HL-60 (cell line): ENCODE measurements around the gene ROBO1.

Source experiments
- DNase-seq, 2 experiments: peaks; one replicate each; pipeline ENCODE4 v3.0.0-alpha.2; 2010 to 2020; ENCODE audit warnings: low read depth in 1 of 2, low spot score in 1 of 2
- H3K27ac ChIP-seq: fragments of 250-450 bp; sonication (Bioruptor Pico); replicated peaks from 2 replicates; pipeline ENCODE4 v1.5.1; 2020; ENCODE audit warnings: mild to moderate bottlenecking, moderate library complexity
- H3K27me3 ChIP-seq: fragments of 250-450 bp; sonication (Bioruptor Pico); 2 replicates; pipeline ENCODE4 v1.5.1; 2021; ENCODE audit warnings: mild to moderate bottlenecking, moderate library complexity; ENCODE audit not compliant: insufficient read depth, poor library complexity, severe bottlenecking
- H3K4me3 ChIP-seq: replicated peaks from 2 replicates; pipeline ENCODE4 v1.5.1; 2011; ENCODE audit warnings: mild to moderate bottlenecking, control low read depth, low read length; ENCODE audit not compliant: insufficient read depth
- GABPA ChIP-seq: IDR thresholded peaks from 2 replicates; pipeline ENCODE4 v1.6.1; 2012; ENCODE audit warnings: low read depth
- POLR2AphosphoS5 ChIP-seq: IDR thresholded peaks from 2 replicates; pipeline ENCODE4 v1.6.1; 2012; ENCODE audit warnings: low read depth
- SPI1 ChIP-seq: IDR thresholded peaks from 2 replicates; pipeline ENCODE4 v1.6.1; 2012; ENCODE audit warnings: low read depth, mild to moderate bottlenecking, borderline replicate concordance
- TF ChIP-seq, protein P1 (sequence below): IDR thresholded peaks from 2 replicates; pipeline ENCODE4 v1.6.1; 2012; ENCODE audit warnings: low read depth; ENCODE audit not compliant: insufficient replicate concordance
- TF ChIP-seq, protein P2 (sequence below): IDR thresholded peaks from one replicate; pipeline ENCODE4 v1.5.1; 2011; ENCODE audit warnings: low read length, control low read depth, inconsistent platforms; ENCODE audit not compliant: insufficient read depth

The ROBO1 gene

DNA sequence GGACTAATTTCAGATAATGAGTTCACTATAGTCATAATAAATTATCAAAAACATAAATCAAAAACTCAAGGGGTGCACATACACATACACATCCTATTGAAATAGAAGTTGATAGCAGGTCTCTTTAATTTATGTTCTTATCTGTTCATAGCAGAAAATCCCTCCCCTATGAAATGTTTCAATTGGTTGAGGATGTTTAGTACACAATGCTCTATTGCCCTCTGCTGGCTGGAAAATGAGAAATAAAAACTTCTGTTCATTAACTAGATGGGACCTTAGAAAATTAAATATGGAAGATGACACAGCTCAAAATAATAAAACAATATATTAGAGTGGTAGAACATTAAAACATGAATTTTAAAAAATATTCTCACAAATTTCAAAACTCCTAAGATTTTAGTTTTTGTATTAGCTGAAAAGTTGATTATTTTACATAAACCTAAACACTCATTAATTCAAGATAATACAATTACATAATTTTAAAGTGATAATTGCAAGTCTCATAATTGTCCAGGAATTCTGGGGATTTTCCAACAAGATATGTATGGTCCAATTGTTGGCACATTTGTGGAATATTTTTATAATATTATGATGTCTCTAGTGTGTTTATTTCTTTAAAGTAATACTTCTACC lies 735.0 kb downstream of the ROBO1 start:
- no peak for TF ChIP-seq SPI1
- TF ChIP-seq POLR2AphosphoS5, result no peak
- TF ChIP-seq, protein P1, sequence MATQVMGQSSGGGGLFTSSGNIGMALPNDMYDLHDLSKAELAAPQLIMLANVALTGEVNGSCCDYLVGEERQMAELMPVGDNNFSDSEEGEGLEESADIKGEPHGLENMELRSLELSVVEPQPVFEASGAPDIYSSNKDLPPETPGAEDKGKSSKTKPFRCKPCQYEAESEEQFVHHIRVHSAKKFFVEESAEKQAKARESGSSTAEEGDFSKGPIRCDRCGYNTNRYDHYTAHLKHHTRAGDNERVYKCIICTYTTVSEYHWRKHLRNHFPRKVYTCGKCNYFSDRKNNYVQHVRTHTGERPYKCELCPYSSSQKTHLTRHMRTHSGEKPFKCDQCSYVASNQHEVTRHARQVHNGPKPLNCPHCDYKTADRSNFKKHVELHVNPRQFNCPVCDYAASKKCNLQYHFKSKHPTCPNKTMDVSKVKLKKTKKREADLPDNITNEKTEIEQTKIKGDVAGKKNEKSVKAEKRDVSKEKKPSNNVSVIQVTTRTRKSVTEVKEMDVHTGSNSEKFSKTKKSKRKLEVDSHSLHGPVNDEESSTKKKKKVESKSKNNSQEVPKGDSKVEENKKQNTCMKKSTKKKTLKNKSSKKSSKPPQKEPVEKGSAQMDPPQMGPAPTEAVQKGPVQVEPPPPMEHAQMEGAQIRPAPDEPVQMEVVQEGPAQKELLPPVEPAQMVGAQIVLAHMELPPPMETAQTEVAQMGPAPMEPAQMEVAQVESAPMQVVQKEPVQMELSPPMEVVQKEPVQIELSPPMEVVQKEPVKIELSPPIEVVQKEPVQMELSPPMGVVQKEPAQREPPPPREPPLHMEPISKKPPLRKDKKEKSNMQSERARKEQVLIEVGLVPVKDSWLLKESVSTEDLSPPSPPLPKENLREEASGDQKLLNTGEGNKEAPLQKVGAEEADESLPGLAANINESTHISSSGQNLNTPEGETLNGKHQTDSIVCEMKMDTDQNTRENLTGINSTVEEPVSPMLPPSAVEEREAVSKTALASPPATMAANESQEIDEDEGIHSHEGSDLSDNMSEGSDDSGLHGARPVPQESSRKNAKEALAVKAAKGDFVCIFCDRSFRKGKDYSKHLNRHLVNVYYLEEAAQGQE, result no peak
- TF ChIP-seq, protein P2, sequence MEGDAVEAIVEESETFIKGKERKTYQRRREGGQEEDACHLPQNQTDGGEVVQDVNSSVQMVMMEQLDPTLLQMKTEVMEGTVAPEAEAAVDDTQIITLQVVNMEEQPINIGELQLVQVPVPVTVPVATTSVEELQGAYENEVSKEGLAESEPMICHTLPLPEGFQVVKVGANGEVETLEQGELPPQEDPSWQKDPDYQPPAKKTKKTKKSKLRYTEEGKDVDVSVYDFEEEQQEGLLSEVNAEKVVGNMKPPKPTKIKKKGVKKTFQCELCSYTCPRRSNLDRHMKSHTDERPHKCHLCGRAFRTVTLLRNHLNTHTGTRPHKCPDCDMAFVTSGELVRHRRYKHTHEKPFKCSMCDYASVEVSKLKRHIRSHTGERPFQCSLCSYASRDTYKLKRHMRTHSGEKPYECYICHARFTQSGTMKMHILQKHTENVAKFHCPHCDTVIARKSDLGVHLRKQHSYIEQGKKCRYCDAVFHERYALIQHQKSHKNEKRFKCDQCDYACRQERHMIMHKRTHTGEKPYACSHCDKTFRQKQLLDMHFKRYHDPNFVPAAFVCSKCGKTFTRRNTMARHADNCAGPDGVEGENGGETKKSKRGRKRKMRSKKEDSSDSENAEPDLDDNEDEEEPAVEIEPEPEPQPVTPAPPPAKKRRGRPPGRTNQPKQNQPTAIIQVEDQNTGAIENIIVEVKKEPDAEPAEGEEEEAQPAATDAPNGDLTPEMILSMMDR, result no peak
- TF ChIP-seq GABPA, result no peak
- no peaks in the 10 kb centered on the region for H3K27me3 ChIP-seq
- no peak overlapping the region for H3K4me3 ChIP-seq
- DNase-seq, result peak in 1 of 2 experiments; percentile 12
- H3K27ac ChIP-seq, result no peak overlapping the region

DNA sequence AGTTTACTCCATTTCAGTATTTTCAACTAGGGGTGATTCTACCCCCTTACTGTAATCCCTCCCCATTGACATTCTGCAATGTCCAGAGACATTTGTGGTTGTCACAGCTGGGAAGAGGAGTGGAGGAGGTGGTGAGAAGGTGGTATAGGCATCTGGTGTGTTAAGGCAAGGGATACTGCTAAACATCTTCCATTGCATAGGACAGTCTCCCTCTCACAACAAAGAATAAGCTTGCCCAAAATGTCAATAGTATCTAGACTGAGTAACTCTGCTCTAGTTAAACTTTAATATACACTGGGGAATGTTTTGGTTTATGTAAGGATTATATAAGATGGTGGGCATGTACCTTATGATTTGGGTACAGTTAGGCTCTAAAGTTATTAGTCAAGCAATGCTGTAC lies 737.6 kb downstream of the ROBO1 start:
- DNase-seq, result no peak
- Histone ChIP-seq H3K27ac (no peak overlapping the region), H3K27me3 (peaks cover 4% of the 10 kb centered on the region), H3K4me3 (no peak overlapping the region)
- TF ChIP-seq GABPA, result no peak

DNA sequence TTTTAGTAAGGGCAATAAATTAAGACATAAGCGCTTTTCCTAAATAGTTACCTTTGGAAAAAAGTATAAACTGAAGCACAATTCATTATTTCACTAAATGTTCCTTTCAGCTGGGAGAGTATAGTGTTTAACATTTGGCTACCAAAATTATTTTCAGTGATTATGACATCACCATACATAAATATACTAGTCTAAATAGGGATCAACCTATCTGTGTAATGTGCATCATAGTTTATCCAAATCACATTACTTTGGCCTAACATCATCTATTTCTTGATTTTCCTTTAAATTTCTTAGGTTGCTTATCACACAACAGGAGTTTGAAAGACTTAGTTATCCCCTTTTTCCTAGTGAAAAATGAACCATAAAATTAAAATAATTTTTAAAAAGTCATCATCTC lies 738.9 kb downstream of the ROBO1 start:
- H3K27me3 ChIP-seq, result peaks cover 4% of the 10 kb centered on the region
- no peak overlapping the region for H3K4me3 ChIP-seq
- H3K27ac ChIP-seq, result no peak overlapping the region
- no peak for DNase-seq
- TF ChIP-seq, protein P1, result no peak
- TF ChIP-seq POLR2AphosphoS5, result no peak
- no peak for TF ChIP-seq GABPA
- TF ChIP-seq SPI1, result no peak
- TF ChIP-seq, protein P2, result no peak

DNA sequence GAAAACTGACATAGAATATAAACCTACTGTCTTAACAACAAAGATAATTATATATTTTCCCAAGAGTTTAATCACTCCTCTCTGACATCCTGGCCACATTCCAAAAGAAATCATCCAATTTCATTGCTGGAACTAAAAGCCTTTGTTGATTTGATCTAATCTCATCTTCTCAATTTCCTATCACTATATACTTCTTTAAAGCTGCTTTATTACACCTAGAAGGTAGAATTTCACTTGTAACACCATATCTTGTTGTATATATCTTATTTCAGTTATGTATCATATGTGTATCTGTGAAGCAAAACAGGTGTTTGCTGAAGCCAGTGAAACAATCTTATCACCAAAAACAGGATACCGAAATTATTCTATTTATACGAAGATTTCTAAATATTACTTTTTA lies 740.2 kb downstream of the ROBO1 start:
- H3K27me3 ChIP-seq, result peaks cover 4% of the 10 kb centered on the region
- no peak overlapping the region for H3K4me3 ChIP-seq
- no peak for DNase-seq
- H3K27ac ChIP-seq, result no peak overlapping the region
- no peak for TF ChIP-seq SPI1
- TF ChIP-seq, protein P2, result no peak
- TF ChIP-seq, protein P1, result no peak
- TF ChIP-seq GABPA, result no peak
- no peak for TF ChIP-seq POLR2AphosphoS5
